Heart right ventricle (tissue), 16 donors: ENCODE data around the gene PPM1H. TPM values are rescaled to one million over a fixed set of nuclear protein-coding genes. Genes with fewer than 3 reads are reported as not detected.
A peak's percentile ranks its signal among the peaks of the same experiment; 100 is the strongest.

Experiments used
- ATAC-seq, 8 donors: fragments of 200-7000 bp; cut with Tn5 transposase; one replicate each; pipeline ENCODE4 v1.9.1; 2020; ENCODE audit warnings: mild to moderate bottlenecking in 8 of 8, moderate library complexity in 8 of 8, moderate number of reproducible peaks in 1 of 8
- DNase-seq, 2 donors: peaks; one replicate each; pipeline ENCODE4 v3.0.0-alpha.2; 2020
- H3K27ac ChIP-seq, 10 donors: fragments of 200-600 bp; sonication (generic) in 2 of 10; one replicate each; pipeline versions ENCODE4 v1.5.0 to v1.8.0; 2020 to 2022; ENCODE audit warnings: mild to moderate bottlenecking in 3 of 10
- H3K27me3 ChIP-seq, 7 donors: fragments of 200-600 bp; one replicate each; pipeline ENCODE4 v1.8.0; 2021 to 2022; ENCODE audit warnings: mild to moderate bottlenecking in 2 of 7
- H3K36me3 ChIP-seq, 9 donors: fragments of 200-600 bp; sonication (generic) in 1 of 9; one replicate each; pipeline versions ENCODE4 v1.5.0 to v1.8.0; 2020 to 2022; ENCODE audit warnings: mild to moderate bottlenecking in 2 of 9
- H3K4me1 ChIP-seq, 9 donors: fragments of 200-600 bp; sonication (generic) in 1 of 9; one replicate each; pipeline versions ENCODE4 v1.5.0 to v1.8.0; 2020 to 2022; ENCODE audit warnings: mild to moderate bottlenecking in 4 of 9
- H3K4me3 ChIP-seq, 10 donors: fragments of 200-600 bp; sonication (generic) in 2 of 10; one replicate each; pipeline versions ENCODE4 v1.5.0 to v1.8.0; 2020 to 2022; ENCODE audit warnings: mild to moderate bottlenecking in 7 of 10, moderate library complexity in 2 of 10
- H3K9me3 ChIP-seq, 11 donors: fragments of 200-600 bp in 10 of 11; sonication (generic) in 2 of 11; one replicate each; pipeline versions ENCODE4 v1.5.0 to v1.8.0; 2013 to 2022; ENCODE audit warnings: mild to moderate bottlenecking in 2 of 11, control low read depth in 1 of 11, moderate library complexity in 1 of 11
- WGBS, 2 donors: extraction: QIAGEN DNeasy Blood & Tissue Kit; methylation state at CpG; one replicate each; pipeline ENCODE4 v1.1.7; 2013; ENCODE audit warnings: inconsistent platforms in 1 of 2; 5-methylcytosine and 5-hydroxymethylcytosine counted together
- intact Hi-C, 10 donors: fragments of 100-400 bp; cut with DNase I; formaldehyde crosslinking; loops; one replicate each; pipeline versions ENCODE4 v1.11.1 to v1.14.2; 2022
- polyA plus RNA-seq, 2 donors: library from polyadenylated mRNA; stranded (reverse); fragments of 200-250 nt; gene quantifications; one replicate each; pipeline ENCODE4 v1.2.3, GENCODE V29; 2013
- total RNA-seq, 10 donors: library from RNA; stranded (reverse); fragmentation: NEBNext Ultra II Directional in 3 of 10; extraction: Animal tissue kit (Norgen Biotek cat#: 25700) in 3 of 10; gene quantifications; one replicate each; pipeline versions ENCODE4 v1.2.1 to v1.2.4, GENCODE V29; 2021 to 2023
- TF ChIP-seq, protein P1 (sequence below), 9 donors: fragments of 200-600 bp; sonication (generic) in 2 of 9; IDR thresholded peaks; one replicate each; pipeline versions ENCODE4 v1.5.0 to v1.8.0; 2021 to 2022; ENCODE audit warnings: antibody characterized with exemption in 9 of 9, mild to moderate bottlenecking in 5 of 9, moderate library complexity in 1 of 9
- donor health status: Arrhythmogenic right ventricular cardiomyopathy.
- donor health status: ischemic (EF 13 %, LVEDD 7.1; RV severe dilation, severe dysfunction).
- donor health status: healthy with polysubstance abuse.
- donor health status: DM: no; HTN: yes; CAD: no.
- donor health status: DM: no; HTN: no; CAD: no.
- donor health status: ischemic (EF 25% LVEDD 6.9; RV normal size, moderate dysfunction).
- donor health status: ischemic (EF 25% LVEDD 5.7; RV mildly dilated, moderate dysfunction).
- donor health status: healthy.
- donor health status: DM: yes; HTN: yes; CAD: no.
- donor health status: Ischemic cardiomyopathy.
- donor health status: ischemic (EF 35%, LVEDD 5.7; RV mildly dilated, moderate dysfunction).
- donor health status: nonischemic (EF 11% LVEDD 7.7; RV severe dilation, severe dysfunction).
- donor health status: DM: yes; HTN: yes; CAD: no.
- donor health status: PGD.
- donor health status: ischemic (EF 29% LVEDD 5.4; RV normal size, mild dysfunction).
- donor health status: nonischemic (EF 23%, LVEDD 6.1; RV moderate dilation, normal function).

The PPM1H gene
- total and polyA plus RNA-seq, 12 donors, result 0.62 to 7.1 (median 5.3) TPM

- Histone ChIP-seq H3K27ac (no peak overlapping the region), H3K27me3 (peaks cover 0 to 50% (median 0%) of the 10 kb centered on the region in 7 donors), H3K4me3 (no peak overlapping the region), H3K36me3 (no peaks in the 10 kb centered on the region), H3K4me1 (peaks cover 0 to 27% (median 15%) of the 10 kb centered on the region in 9 donors), H3K9me3 (no peaks in the 10 kb centered on the region)
- ATAC-seq (no peak), DNase-seq (no peak)
- intact Hi-C loops, result loop anchor here in 3 of 10 donors (2.0 to 5.0 kb wide), 4 partner anchors 33 to 163 kb away; no protein-coding TSS in a partner anchor
- TF ChIP-seq, protein P1, sequence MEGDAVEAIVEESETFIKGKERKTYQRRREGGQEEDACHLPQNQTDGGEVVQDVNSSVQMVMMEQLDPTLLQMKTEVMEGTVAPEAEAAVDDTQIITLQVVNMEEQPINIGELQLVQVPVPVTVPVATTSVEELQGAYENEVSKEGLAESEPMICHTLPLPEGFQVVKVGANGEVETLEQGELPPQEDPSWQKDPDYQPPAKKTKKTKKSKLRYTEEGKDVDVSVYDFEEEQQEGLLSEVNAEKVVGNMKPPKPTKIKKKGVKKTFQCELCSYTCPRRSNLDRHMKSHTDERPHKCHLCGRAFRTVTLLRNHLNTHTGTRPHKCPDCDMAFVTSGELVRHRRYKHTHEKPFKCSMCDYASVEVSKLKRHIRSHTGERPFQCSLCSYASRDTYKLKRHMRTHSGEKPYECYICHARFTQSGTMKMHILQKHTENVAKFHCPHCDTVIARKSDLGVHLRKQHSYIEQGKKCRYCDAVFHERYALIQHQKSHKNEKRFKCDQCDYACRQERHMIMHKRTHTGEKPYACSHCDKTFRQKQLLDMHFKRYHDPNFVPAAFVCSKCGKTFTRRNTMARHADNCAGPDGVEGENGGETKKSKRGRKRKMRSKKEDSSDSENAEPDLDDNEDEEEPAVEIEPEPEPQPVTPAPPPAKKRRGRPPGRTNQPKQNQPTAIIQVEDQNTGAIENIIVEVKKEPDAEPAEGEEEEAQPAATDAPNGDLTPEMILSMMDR (IDR thresholded peaks at IDR 0.05), result no peak
- 86 to 89% methylated on average over 5 of the region's 5 CpGs for WGBS, 2 donors
Observed at GRCh38 chr12:62629971-62630739, 304.8 kb downstream of the PPM1H start.

GRCh38 chr12:62629413-62629812 lies 305.5 kb downstream of the PPM1H start:
- H3K4me3 ChIP-seq, result no peak overlapping the region
- H3K27me3 ChIP-seq, result peaks cover 0 to 50% (median 0%) of the 10 kb centered on the region in 7 donors
- ATAC-seq (no peak), DNase-seq (no peak)
- intact Hi-C loops, result no loop called here
- H3K4me1 ChIP-seq, result peaks cover 0 to 33% (median 15%) of the 10 kb centered on the region in 9 donors
- no peaks in the 10 kb centered on the region for H3K36me3 ChIP-seq
- WGBS, 2 donors, result 66 to 71% methylated on average over 4 of the region's 4 CpGs
- H3K9me3 ChIP-seq, result no peaks in the 10 kb centered on the region
- H3K27ac ChIP-seq, result no peak overlapping the region
- TF ChIP-seq, protein P1 (IDR thresholded peaks at IDR 0.05), result no peak

DNA sequence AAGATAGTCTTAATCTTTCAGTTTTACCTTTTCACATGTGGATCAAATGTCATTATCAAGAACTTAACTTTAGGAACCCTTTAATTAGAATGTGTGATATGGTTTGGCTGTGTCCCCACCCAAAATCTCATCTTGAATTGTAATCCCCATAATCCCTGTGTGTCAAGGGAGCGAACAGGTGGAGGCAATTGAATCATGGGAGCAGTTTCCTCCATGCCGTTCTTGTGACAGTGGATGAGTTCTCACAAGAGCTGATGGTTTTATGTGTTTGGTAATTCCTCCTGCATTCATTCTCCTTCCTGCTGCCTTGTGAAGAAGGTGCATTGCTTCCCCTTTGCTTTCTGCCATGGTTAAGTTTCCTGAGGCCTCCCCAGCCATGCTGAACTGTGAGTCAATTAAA lies 307.8 kb downstream of the PPM1H start:
- no peaks in the 10 kb centered on the region for H3K9me3 ChIP-seq
- intact Hi-C loops, result no loop called here
- no peaks in the 10 kb centered on the region for H3K36me3 ChIP-seq
- H3K27me3 ChIP-seq, result peaks cover 0 to 33% (median 0%) of the 10 kb centered on the region in 7 donors
- no peak overlapping the region for H3K27ac ChIP-seq
- TF ChIP-seq, protein P1 (IDR thresholded peaks at IDR 0.05), result no peak
- H3K4me3 ChIP-seq, result no peak overlapping the region
- H3K4me1 ChIP-seq, result peaks cover 0 to 32% (median 6%) of the 10 kb centered on the region in 9 donors
- 87 to 91% methylated on average over 2 of the region's 2 CpGs for WGBS, 2 donors
- no peak for ATAC-seq
- no peak for DNase-seq

DNA sequence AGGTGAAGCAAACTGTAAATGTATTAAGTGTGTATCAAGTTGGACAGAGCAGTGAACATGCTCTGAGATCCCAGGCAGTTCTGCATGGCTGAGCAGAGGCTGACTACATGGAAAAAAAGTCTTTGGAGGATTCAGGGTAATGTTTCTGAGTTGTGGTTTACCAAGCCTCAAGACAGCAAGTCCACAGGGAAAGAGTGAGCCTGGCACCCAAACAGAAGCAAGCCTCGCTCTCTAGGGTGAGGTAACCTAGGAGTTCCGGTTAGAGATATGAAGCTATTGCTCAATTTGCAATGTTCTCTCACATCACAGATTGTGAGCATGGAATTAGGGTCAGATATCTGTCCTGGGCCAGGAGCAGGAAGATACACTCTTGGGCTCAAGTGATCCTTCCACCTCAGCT lies 309.7 kb downstream of the PPM1H start:
- DNase-seq (peak in 1 of 2 donors; percentile 22), ATAC-seq (peak in 4 of 8 donors; percentile 29 to 76 (median 56))
- 66 to 84% methylated on average over 2 of the region's 2 CpGs for WGBS, 2 donors
- no peak overlapping the region for H3K27ac ChIP-seq
- intact Hi-C loops, result no loop called here
- TF ChIP-seq, protein P1 (IDR thresholded peaks at IDR 0.05), result no peak
- H3K27me3 ChIP-seq, result peaks cover 0 to 15% (median 0%) of the 10 kb centered on the region in 7 donors
- no peak overlapping the region for H3K4me3 ChIP-seq
- no peaks in the 10 kb centered on the region for H3K9me3 ChIP-seq
- no peaks in the 10 kb centered on the region for H3K36me3 ChIP-seq
- H3K4me1 ChIP-seq, result peaks cover 0 to 18% (median 0%) of the 10 kb centered on the region in 9 donors
